GM21528 (cell line): ENCODE data around the gene ISX.
"Not testable (repeated sequence)": the region's sequence is repeated elsewhere in the genome, so short reads cannot be mapped to it uniquely, and the experiment has no call there.

Experiments used
- ATAC-seq: cut with Tn5 transposase; IDR thresholded peaks from one replicate; pipeline ENCODE4 v1.9.1; 2021; ENCODE audit warnings: mild to moderate bottlenecking, moderate library complexity; ENCODE audit not compliant: unreplicated experiment, low FRiP score

ISX gene

DNA sequence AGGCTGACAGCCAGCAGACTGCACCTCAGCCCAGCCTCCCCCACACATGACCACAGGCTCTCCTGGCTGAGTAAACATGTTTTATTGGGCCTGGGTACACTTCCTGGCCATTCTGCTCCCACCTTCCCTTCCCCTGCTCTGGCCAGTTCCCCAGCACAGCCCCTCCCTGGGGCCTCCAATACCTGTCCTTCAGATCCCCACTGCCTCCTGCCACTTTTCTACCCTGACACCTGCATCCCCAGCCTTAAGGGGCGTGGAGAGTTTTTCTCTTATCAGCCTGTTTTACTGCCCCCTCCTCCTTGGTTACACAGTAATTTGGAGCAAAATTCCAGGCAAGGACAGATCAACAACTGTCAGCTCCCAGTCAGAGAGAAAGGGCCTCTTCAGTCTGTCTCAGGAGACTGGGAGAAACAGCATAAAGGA is at the start of gene ISX:
Gene ISX (plus strand): TSS at position 363 of the 423 bp plus-strand sequence. CDS start 930 bp downstream, outside the sequence.
- no peak for ATAC-seq

DNA sequence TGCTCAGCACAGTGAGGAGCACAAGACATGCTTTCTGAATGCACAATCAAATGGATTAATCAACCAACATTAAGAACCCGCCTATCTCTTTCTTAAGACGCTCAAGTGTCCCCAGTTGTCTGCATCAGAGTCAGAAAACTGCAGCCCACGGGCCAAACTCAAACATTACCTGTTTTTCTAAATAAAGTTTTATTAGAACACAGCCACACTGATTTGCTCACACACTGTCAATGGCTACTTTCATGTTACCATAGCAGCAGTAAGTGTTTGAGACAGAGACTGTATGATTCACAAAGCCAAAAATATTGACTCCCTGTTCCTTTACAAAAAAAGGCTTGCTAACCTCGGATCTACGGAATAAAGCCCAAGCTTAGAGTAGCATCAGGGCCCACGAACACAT is 49.0 kb upstream of the ISX start:
- ATAC-seq = no peak

- ATAC-seq = no peak
Measured at GRCh38 chr22:35018995-35019394, 47.0 kb upstream of the ISX start.

DNA sequence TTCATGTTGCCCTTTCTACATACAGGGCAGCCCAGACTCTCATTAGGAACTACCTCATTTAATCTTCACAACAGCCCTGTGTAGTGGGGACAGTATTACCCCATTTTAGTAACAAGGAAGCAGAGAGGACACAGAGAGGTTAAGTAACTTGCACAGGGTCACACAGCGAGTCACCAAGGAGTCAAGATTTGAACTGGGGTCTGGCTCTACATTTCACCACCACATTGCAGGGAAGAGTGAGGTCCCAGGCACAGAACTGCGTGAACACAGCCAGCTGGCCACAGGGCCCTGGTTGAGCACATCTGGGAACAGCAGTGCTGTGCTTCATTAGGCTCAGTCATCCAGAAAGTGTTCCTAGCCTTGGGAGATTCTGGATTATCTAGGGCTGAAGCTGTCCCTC is 45.4 kb upstream of the ISX start:
- no peak for ATAC-seq

GRCh38 chr22:35021161-35021560 is 44.8 kb upstream of the ISX start:
- ATAC-seq = no peak

DNA sequence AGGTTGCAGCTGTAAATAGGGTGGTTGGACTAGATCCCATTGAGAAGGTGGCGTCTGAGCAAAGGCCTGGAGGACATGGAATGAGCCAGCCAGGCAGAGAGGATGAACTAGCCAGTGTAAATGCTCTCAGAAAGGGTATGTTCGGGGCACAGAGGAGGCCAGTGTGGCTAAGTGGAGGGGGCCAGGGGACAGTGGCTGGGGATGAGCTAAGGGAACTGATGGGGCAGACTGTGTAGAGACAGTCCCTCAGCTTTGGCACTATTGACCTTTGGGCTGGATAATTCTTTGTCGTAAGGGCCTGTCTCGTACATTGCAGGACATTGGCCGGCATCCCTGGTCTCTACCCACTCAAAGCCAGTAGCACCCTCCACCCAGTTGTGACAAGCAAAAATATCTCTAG is 43.7 kb upstream of the ISX start:
- no peak for ATAC-seq

DNA sequence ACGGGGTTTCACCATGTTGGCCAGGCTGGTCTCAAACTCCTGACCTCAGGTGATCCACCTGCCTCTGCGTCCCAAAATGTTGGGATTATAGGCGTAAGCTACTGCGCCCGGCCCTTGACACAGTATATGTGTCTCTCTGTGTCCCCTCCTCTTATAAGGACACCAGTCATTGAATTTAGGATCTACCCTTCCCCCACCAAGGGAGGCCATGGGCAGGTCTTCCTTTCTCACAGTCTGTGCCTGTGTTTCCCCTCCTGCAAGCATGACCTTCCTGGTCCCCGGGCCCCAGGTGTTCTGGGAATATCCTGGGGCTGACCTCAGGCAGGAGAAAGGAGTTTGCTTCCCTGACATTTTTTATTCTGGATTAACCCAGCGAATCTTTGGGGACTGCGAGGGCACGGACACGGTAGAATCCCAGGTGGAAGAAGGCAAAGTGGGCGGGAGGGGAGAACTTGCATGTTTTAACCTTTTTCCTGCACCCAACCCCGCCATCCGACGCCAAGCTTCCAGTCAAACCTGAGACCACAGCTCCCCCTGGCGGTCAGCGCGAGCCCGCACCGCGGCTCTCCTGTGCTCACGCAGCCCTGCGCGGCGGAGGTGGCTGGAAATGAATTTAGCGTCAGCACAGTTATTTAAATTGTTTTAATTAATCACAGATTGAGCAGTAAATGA is 42.1 kb upstream of the ISX start:
- no peak for ATAC-seq

- ATAC-seq = no peak
Measured at GRCh38 chr22:35024364-35024692, 41.6 kb upstream of the ISX start.

DNA sequence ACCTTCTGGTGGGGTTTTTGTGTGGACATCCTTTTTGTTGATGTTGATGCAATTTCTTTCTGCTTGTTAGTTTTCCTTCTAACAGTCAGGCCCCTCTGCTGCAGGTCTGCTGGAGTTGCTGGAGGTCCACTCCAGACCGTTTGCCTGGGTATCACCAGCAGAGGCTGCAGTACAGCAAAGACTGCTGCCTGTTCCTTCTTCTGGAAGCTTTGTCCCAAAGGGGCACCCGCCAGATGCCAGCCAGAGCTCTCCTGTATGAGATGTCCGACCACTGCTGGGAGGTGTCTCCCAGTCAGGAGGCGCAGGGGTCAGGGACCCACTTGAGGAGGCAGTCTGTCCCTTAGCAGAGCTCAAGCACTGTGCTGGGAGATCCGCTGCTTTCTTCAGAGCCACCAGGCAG is 35.8 kb upstream of the ISX start:
- ATAC-seq = not testable (repeated sequence)

- no peak for ATAC-seq
Measured at GRCh38 chr22:35032571-35032970, 33.4 kb upstream of the ISX start.

DNA sequence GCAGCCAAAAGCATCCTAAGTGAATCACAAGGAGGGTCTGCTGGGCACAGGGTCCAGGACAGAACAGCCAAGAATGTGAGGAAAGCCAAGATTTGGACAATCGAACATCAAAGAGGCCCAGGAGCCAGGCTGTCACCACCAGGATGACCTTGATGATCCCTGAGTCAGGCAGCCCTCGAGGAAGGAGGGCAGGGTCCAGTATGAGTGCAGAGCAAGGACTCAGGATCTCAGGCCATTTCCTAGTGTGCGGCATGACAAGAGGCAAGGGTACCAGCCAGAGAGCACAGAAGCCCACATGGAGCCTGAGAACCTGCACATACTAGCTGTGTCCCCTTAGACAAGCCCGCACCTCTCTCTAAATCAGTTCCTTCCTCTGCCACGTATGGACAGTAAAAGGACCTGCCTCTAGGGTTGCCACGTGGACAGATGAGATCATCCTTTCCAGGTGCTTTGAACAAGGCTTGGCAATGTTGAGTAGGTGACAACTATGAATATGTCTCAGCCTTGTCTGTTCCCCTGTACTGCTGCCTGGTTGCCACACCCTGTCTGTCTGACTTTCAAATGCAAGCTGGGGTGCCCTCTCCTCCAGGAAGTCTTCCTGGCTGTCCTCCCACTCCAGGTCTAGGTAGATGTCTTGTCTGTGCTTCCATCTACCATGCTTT is 32.2 kb upstream of the ISX start:
- ATAC-seq = no peak

DNA sequence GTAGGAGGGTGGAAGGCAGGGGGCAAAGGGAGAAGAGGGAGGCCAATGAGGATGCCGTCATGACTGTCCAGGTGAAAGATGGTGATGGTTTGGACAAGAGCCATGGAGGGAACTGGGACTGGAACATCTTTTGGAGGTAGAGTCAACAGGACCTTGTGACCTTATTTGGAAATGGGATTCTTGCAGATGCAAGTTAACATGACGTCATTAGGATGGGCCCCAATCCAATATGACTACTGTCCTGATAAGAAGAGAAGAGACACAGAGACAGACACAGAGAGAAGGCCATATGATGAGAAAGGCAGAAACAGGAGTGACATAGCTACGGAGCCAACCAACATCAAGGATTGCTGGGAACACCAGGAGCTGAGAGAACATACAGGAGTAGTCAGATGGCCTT is 31.0 kb upstream of the ISX start:
- no peak for ATAC-seq

- no peak for ATAC-seq
Measured at GRCh38 chr22:35037089-35037488, 28.9 kb upstream of the ISX start.

DNA sequence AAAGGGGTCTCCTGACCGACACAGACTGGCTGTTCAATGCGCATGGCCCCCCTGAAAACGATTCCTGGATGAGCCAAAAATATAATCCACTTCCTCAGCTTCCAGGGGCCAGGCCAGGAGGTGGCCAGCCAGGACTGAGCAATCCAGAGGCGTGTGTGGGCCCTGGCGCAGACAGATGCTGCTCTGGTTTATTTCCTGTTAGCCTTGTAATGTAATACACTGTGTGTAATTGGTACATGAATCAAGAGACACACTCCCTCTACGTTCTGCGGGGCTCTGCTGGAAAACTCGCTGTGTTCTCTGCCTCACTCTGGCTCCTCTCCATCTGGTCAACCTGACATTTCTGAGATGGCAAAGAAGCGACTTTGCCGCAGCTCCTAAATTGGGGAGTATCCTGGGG is 26.3 kb upstream of the ISX start:
- no peak for ATAC-seq

- ATAC-seq = no peak
Measured at GRCh38 chr22:35043252-35043933, 22.6 kb upstream of the ISX start.

- ATAC-seq = no peak
Measured at GRCh38 chr22:35043934-35044319, 22.0 kb upstream of the ISX start.

- no peak for ATAC-seq
Measured at GRCh38 chr22:35044607-35045390, 21.2 kb upstream of the ISX start.

DNA sequence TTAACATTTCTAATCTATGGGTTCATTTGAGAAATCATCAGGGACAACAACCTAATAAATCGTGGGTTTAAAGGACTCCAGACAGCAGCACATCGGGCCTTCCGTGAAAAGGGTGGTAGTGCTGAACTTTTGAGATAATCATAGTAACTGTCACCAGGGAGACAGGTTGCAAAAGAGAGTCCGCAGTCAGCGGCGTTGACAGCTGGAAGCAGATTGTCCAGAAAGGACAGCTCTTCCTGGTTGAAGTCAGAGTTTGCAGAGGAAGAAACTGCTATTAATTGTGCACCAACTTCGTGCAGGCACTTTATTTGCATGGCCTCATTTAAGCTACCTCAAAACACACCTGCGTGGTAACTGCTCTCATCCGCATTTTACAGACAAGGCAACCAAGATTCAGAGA is 20.5 kb upstream of the ISX start:
- ATAC-seq = no peak

GRCh38 chr22:35046744-35047462 is 19.1 kb upstream of the ISX start:
- ATAC-seq = no peak

DNA sequence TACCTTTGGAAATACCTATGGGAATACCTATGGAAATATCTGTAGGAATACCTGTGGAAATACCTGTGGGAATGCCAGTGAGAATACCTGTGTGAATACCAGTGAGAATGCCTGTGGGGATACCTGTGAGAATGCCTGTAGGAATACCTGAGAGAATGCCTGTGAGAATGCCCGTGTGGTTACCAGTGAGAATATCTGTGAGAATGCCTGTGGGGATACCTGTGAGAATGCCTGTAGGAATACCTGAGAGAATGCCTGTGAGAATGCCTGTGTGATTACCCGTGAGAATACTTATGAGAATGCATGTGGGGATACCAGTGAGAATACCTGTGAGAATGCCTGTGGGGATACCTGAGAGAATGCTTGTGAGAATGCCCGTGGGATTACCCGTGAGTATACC is 15.9 kb upstream of the ISX start:
- not testable (repeated sequence) for ATAC-seq
